GOT3 (cell line): ENCODE results near the gene ZNF205.

ENCODE experiments used
- DNase-seq: peaks from one replicate; lab custom pipeline; 2025; ENCODE audit warnings: mixed read lengths; lab: John Stamatoyannopoulos, UW

ZNF205 gene

DNA sequence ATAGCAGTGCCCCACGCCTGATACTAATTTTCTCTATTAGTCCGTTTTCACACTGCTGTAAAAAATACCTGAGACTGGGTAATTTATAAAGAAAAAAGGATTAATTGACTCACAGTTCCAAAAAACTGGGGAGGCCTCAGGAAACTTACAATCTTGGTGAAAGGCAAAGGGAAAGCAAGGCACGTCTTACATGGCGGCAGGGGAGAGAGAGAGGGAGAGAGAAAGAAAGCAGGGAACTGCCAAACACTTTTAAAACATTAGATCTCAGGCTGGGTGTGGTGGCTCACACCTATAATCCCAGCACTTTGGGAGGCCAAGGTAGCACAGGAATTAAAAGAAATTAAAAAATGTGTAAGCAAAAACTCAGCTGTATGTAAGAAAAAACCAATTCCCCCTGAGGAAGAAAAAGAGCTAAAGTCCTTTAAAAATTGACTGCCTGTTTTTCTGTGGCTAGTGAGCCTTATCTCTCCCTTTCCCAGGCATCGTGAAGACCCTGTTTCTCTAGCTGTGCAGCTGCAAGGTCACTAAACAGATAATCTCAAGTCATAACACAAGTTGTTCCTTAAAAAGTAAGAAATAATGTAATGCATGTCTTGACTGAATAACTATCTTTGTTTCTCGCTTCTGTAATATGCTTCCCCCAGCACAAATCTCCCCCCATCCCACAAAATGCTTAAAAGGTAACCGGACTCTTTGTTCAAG lies 27.3 kb upstream of the ZNF205 start:
- DNase-seq = no peak

DNA sequence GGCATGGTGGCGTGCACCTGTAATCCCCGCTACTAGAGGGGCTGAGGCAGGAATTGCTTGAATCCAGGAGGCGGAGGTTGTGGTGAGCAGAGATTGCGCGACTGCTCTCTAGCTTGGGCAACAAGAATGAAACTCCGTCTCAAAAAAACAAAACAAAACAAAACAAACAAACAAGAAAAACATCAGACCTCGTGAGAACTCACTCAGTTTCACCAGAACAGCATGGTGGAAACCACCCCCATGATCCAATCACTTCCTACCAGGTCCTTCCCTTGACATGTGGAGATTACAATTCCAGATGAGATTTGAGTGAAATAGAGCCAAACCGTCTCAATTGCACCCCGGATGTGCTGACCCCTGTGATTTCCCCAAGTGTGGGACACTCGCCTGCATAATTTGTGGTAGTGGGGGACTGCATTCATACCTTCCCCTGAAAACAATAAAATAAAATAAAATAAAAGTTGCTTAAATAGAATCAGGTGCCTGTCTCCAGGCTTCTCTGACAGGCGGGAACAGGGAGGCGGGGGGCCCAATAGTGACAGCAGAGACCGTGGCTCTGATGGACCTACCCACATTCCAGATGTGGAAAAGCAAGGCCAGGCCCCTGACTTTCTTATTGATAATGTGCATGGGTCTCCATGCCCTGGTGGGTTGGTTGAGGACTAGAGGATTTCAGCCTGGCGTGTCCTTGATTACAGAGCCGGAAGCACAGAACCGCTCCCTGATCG lies 26.4 kb upstream of the ZNF205 start:
- DNase-seq = no peak

DNA sequence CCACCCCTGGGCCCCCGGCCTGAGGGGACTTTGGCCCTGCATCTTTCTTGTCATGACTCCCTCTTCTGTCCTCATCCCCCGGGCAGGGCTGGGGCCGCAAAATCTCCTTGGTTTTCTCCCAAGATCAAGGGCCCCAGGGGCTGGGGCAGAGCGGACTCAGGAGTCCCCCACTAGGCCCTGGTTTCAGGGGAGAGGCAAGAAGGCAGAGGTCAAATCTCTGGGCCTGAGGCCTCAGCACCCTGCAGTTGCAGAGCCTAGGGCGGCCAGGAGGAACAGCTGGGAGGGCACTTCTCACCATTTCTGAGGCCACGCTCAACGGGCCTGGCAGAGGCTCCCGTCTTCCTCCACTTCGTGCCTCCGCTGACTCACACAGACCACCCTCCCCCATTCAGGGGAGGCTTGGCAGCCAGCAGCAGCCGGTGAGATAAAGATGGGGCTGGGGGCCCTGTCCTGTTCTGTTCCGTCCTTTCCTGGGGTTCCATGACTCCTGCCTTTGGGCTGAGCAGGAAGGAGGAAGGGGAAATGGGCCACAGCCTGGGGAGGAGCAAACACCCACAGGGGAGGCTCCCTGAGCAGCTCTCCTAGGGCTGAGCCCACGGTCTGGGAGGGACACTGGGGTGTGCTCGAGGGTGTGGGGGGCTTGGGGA lies 25.7 kb upstream of the ZNF205 start:
- DNase-seq = no peak

- no peak for DNase-seq
These were observed 24.8 kb upstream of the ZNF205 start for GRCh38 chr16:3087243-3088235.

DNA sequence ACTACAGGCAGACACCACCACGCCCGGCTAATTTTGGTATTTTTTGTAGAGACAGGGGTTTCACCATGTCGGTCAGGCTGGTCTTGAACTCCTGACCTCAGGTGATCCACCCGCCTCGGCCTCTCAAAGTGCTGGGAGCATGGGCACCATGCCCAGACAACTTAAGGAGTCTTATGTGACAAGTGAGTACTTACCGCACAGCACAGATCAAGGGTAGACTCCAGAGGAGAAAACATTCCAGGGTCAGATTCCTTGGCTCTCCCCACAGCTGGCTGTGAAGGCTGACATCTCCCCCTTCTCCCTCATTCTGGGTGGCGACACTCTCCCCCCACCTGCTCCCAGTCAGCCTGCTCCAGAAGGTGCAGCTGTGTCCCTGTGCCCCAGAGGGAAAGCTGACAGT lies 23.9 kb upstream of the ZNF205 start:
- DNase-seq = no peak

GRCh38 chr16:3088925-3089716 lies 23.3 kb upstream of the ZNF205 start:
- no peak for DNase-seq

DNA sequence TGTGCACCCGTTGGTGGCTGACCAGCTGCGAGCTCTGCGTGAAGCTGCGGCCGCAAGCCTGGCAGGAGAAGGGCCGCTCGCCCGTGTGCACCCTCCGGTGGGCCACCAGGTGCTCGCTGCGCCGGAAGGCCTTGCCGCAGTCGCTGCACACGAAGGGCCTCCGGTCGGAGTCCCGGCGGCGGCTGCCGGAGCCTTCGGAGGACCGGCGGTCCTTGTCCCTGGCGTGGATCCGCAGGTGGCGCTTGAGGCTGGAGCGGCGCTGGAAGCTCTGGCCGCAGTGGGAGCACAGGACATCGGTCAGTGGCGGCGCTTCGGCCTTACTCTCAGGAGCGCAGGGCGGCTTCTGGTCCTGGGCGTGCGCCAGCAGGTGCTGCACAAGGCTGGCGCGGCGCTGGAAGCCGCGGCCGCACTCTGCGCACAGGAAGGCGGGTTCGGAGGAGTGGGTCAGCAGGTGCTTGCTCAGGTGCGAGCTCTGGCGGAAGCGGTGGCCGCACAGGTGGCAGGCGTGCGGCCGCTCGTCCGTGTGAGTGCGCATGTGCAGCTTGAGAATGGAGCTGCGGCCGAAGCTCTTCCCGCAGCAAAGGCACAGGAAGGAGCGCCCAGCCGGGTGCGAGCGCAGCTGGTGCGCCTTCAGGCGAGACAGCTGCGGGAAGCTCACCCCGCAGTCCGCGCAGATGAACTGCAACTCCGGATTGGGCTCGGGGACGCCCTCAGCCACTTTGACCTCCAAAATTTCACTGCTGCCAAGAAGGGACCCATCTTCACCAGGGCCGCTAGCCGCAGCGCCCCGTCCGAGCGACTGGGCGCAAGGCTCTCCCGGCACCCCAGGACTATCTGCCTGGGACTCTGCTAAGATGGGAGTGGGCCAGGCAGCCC lies 22.4 kb upstream of the ZNF205 start:
- no peak for DNase-seq

DNA sequence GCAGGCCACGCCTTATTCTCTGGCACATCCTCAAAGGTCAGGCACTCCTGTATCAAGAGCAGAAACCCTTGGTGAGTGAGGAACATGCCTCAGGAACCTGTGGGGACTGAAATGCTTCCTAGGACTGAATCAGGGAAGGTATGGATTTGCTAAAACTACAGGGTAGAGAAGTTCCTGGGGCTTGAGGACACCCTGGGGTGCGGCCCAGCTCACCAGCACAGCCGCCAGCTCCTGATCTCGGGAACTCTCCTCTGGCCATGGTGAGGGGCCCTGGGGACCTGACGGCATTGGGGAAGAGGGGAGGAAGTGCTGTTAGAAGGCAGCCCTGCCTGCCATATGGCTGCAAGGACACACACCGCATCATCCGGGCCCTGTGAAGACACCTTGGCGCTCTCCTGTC lies 20.8 kb upstream of the ZNF205 start:
- no peak for DNase-seq

GRCh38 chr16:3092501-3092941 lies 19.9 kb upstream of the ZNF205 start:
- DNase-seq = no peak

DNA sequence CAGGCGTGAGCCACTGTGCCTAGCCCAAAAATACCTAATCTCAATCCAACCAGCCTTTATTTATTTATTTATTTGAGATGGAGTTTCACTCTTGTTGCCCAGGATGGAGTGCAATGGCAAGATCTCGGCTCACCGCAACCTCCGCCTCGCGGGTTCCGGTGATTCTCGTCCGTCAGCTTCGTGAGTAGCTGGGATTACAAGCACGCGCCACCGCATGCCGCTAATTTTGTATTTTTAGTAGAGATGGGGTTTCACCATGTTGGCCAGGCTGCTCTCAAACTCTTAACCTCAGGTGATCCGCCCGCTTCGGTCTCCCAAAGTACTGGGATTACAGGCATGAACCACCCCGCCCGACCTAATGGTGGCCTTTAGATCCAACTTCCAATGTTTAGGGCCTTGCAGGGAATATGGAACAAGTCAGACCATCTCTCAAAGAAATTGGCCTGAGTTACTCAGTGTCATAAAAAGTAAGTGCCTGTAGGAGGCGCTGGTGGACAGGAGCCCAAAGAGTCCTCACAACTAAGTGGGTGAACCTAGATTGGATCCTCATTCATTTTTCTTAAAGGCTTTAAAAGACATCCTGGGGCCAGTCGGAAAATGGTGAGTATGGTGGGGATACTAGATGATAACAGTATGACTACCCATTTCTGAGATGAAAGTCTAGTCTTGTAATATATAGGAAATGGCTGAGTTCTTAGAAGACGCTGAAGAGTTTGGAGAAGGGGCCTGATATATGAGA lies 17.9 kb upstream of the ZNF205 start:
- no peak for DNase-seq

DNA sequence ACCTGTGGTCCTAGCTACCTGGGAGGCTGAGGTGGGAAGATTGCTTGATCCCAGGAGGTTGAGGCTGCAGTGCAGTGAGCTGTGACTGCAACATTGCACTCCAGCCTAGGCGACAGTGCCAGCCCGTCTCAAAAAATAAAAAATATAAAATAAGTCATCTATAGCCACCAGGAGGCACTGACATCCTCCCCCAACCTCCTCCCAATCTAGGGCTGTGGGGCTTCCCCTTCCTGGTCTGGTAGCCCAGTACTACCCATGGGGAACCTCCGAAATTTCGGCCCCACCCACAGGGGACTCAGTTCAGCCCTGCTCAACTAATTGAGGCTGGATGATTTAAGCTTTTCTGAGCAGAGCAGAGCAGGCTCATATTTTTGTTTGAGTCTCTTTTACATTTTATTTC lies 16.5 kb upstream of the ZNF205 start:
- no peak for DNase-seq

- no peak for DNase-seq
These were observed 16.0 kb upstream of the ZNF205 start for GRCh38 chr16:3096362-3096761.

DNA sequence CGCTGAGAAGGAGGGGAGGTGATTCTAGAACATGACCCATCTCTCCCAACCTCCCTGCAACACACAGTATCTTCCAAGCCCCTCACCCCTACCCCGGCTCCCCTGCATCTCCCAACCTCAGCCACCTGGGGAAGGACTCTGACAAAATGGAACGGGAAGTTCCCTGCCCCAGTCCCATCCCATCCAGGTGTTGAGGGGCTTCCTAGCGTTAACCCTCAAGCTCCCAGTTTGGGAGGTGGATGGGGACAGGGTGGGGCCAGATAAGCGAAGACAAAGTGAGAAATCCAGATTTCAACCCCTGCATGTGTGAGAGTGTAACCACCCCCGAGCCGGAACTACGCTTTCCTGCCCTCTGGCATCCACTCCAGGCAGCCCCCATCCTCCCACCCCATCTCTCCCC lies 15.1 kb upstream of the ZNF205 start:
- no peak for DNase-seq

- DNase-seq = no peak
These were observed 13.7 kb upstream of the ZNF205 start, which contains the start of gene ZSCAN10 for GRCh38 chr16:3098459-3099394. TSS of gene ZSCAN10 (minus strand) at chr16:3099294. CDS start at chr16:3092937, 6,357 bp downstream.

DNA sequence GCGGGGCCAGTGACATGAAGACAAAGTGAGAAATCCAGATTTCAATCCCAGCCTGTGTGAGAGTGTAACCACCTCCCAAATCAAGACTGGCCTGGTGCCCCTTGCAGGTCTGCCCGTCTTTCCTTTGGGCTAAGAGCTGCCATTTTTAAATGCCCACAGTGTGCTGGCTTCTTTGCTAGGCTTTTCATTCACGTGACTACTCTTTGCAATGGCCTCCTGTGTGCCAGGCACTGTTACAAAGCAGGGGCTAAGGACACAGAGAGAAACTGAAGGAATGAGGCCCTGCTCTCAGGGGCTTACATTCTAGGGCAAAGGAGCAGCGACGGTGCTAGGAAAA lies 13.0 kb upstream of the ZNF205 start:
- no peak for DNase-seq

DNA sequence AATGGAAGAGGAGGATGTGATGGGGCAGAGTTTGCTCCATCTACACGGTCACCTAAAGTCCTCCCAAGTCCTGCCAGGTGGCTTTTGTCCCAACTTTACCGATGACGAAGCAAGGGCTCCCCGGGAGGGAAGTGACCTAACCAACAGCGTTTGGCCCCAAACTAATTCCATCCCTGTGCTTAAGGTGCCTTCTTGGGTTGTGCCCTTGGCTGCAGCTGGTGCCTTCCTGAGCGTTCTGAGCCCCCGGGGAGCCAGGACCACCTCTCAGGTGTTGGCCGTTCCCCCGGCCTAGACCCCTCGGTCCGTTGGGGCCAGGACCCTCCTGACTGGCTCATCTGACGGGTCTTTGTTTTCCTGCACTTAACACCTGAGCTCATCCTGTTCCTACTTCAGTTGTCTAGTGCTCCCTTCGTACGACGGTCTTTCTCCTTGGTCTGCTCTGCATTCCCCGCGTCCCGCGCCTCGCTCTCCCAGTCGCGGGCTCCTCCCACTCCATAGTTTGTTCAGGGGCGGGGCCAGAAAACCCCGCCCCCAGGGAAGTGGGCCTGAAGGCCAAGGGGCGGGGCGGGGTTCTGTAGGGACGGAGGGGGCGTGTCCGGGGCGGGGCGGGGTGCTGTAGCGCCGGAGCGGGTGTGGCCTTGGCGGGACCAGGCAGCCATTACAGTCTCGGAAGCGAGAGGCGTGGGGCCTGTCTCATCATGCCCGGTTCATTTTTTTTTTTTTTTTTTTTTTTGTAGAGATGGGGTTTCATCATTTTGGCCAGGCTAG lies 12.5 kb upstream of the ZNF205 start:
- DNase-seq = peak; percentile 24

GRCh38 chr16:3101018-3101840 lies 11.2 kb upstream of the ZNF205 start:
- DNase-seq = no peak
